HG02870 (cell line): Measurements from ENCODE around the gene RXRA.
"Not testable (repeated sequence)": the region's sequence is repeated elsewhere in the genome, so short reads cannot be mapped to it uniquely, and the experiment has no call there.

ENCODE experiments used
- ATAC-seq: cut with Tn5 transposase; IDR thresholded peaks from one replicate; pipeline ENCODE4 v1.9.1; 2021; ENCODE audit warnings: mild to moderate bottlenecking, moderate library complexity; ENCODE audit not compliant: unreplicated experiment

The RXRA gene

GRCh38 chr9:134293611-134294152 is 32.6 kb upstream of the RXRA start:
- no peak for ATAC-seq

- ATAC-seq, result no peak
Observed at GRCh38 chr9:134294153-134295071, 31.8 kb upstream of the RXRA start.

DNA sequence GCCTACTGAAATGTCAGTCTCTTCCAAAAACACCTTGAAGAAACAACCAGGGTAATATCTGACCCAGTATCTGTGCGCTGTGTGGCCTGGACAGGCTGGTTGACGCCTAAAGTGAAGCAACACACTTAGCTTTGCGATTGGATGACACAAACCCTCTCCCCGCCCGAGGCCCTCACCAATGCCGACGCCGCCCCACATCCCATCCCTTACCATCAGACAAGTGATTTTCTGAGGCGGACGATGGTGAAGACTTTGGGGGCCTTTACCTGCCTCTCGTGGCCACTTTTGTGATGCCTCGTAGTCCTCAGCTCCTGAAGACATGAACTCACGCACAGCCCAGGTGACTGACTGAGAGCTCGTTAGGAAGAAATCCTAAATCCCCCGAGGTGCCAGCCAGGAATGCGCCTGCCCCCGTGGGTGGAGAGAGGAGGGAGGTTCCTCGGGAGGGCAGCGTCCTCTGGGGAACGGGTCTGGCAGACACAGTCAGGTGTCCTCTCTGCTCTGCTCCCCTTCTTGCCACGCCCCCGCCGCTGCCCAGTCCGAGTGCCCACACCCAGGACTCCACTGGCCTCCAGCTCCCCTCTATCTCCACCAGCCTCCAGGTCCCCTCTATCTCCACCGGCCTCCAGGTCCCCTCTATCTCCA is 31.0 kb upstream of the RXRA start:
- no peak for ATAC-seq

DNA sequence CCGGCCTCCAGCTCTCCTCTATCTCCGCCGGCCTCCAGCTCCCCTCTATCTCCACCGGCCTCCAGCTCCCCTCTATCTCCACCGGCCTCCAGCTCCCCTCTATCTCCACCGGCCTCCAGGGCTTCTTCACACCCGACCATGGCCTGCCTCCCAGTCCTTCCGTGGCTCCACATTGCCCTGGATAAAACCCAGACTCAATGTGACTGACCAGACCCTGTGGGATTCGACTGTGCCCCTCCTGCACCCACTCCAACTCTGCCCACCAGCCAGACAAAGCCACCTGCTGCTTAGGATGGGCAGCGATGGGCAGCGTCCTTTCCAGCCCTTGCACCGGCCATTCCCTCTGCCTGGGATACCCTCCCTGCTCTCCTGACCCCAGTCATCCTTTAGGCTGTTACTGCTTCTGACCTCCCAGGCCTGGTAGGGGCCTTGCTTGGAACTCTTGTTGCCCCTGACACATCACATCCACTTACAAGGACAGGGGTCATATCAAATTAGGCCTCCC is 30.5 kb upstream of the RXRA start:
- no peak for ATAC-seq

- ATAC-seq, result no peak
Observed at GRCh38 chr9:134296301-134297082, 29.8 kb upstream of the RXRA start.

GRCh38 chr9:134297083-134297410 is 29.2 kb upstream of the RXRA start:
- ATAC-seq, result no peak

DNA sequence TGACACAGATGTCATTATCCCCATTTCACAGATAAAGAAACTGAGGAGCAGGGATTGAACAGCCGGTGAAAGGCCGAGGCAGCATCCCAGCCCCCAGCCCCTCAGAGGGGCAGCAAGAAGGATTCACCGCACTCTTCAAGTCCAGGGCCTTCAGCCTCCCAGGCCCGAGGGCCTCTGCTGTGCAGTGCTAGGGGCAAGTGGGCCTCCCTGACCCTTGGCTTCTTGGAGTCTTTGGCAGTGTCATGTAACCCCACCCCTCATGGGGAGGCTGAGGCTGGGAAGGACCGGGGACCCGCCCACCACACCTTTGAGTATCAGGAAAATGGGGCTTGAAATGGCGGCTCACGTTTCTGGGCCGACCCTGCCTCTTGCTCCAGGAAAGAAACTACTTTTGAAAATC is 28.7 kb upstream of the RXRA start:
- no peak for ATAC-seq

- ATAC-seq, result no peak
Observed at GRCh38 chr9:134298000-134298399, 28.3 kb upstream of the RXRA start.

- no peak for ATAC-seq
Observed at GRCh38 chr9:134299068-134299467, 27.2 kb upstream of the RXRA start.

- ATAC-seq, result no peak
Observed at GRCh38 chr9:134299883-134300282, 26.4 kb upstream of the RXRA start.

DNA sequence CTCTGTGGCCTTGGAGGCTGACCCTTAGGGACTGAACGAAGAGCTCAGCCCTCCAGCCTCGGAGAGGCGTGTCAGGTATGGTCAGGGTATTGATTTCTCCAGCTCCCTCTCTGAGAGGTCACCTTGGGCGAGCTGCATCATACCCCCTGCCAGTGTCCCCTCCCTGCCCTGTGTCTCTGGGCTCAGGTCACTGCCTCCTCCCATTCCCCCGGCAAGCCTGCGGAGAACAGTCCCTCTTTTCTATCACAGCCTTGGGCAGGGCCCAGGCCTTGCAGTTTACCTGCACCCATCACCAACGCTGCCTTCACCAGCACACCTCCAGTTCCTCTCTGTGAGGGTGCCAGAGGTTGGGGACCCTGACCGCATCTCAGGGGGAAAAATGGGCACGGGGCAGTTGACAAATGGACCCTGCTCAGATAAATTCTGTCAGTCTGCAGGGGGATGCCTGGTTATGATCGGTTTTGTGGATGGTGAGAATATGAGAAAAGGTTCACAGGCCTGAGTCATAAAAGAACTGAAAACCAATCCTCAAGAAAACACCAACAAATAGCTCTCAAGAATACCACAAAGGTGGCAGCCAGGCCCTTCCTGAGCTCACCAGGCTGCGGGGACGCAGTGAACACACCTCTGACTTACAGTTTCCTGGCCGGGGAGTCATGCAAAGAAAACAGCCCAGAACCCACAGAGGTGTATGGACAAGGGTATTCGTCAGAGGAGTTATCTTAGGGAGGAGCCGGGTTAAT is 24.7 kb upstream of the RXRA start:
- ATAC-seq, result no peak

DNA sequence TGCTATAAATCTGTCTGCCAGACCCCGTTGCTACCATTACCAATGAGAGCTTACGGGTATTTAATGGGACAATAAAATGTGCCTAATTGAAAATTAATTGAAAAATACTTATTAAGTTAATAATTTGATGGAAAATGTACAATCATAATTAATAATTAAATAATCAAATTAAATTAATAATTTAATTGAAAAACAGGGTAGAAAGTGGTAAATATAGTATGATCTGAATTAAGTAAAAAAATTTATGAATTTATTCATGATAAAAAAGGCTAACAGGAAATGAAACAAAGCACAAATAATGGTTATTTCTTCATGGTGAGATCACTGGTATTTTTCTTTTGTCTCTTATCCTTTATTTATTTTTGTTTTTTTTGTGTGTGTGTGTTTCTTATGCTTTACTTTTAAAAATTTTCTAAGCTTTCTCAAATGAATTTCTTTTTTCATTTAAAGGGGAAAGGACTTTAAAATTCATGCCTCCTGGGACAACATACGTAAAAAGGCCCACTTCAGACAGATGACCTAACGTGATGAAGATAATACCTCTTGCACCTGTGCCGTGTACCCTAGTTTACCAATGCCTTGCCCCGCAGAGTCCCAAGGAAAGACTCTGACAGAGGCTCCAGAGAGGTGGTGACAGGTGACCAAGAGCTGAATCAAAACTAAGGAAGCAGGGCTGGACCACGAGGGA is 24.0 kb upstream of the RXRA start:
- ATAC-seq, result no peak

DNA sequence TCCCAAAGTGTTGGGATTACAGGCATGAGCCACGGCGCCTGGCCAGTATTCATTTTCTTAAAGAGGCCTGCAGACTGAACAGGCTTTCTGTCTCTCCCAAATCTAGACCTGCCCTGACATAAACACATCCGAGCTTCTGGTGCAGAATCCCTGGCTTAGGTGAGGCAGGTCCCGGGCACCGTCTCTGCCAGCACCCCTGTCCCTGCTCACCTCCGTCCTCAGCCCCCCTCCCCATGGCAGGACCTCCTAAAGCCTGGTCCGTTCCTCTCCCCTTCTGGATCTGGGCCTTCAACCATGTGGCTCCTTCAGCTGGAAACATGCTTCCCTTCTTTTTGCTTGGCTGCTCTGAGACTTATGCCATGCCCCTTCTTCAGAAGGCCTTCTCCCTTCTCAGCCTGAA is 22.7 kb upstream of the RXRA start:
- ATAC-seq, result no peak

GRCh38 chr9:134304261-134304660 is 22.0 kb upstream of the RXRA start:
- no peak for ATAC-seq

DNA sequence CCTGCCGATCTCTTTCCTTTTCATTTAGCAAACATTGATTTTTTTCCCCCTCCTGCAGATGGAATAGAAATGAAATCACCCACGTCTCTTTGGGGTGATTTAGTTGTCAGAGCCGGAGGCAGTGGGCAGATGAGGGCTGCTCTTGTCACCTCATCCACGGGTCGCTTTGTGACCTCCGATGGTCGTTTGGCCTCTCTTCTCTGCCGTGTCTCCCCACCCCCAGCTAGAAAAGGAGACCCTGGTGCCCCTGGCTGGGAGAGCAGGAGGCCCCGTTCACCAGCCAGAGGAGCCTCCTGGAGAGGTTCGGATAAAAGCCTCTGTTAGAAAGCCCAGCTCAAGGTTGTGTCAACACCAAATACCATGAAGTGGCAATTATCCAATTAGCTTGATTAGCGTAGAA is 21.6 kb upstream of the RXRA start:
- ATAC-seq, result no peak

- no peak for ATAC-seq
Observed at GRCh38 chr9:134305533-134305932, 20.7 kb upstream of the RXRA start.

GRCh38 chr9:134306042-134306441 is 20.2 kb upstream of the RXRA start:
- ATAC-seq, result not testable (repeated sequence)

DNA sequence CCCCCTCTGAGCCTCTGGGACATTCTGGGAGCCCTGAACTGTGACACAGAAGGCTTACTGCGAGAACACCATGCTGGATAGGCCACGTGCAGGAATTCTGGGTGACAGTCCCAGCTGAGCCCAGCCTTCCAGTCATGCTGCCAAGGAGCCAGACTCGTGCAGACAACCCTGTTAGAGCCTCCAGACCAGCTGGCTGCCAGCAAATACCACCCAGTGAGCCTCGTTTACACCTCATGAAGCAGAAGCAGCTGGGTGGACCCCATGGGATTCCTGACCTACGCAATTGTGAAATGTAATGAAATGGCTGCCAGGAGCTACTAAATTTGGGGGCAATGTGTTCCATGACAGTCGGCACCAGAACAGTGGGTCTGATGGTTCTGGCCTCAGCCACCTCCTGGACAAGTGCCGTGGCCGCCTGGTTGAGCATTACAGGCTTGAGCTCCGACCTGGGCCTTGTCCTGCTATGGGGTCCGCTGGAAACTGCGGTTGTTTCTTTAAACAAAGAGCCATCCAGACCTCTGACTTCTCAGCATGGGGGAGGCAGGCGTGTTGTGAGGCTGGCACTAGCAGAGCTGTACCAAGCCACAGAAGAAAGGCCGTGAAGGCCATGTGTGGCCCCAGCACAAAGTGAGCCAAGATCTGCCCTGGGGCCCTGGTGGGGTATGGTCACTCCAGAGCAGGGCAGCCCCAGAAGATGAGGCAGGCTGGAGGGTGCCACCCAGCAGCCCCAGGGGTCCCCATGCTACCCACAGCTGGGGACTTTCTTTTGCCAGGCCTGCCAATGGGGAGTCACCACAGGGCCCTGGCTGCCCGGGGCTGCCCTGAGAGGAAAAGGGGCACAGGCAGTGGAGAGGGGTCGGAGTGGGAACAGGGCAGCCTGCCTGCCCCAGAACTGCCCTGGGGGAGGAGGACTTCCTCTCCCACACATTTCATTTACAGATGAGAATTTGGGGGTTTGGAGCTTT is 19.3 kb upstream of the RXRA start:
- no peak for ATAC-seq
